ENCODE measurements around the gene RBM15.
A peak's percentile ranks its signal among the peaks of the same experiment; 100 is the strongest.

Gene RBM15

GRCh38 chr1:110383251-110383990 is 44.2 kb downstream of the RBM15 start:
- Histone ChIP-seq H3F3A (ENCODE audit: control insufficient read depth, insufficient read depth) (peaks cover 62% of the 10 kb centered on the region), H3K9me3 (ENCODE audit: control insufficient read depth, insufficient read depth, low read length) (no peaks in the 10 kb centered on the region), H3K79me2 (ENCODE audit: control insufficient read depth, low read length) (peaks cover 14% of the 10 kb centered on the region), H3K9me2 (replicated peaks; ENCODE audit: control insufficient read depth, low read length) (no peaks in the 10 kb centered on the region), H3K36me3 (ENCODE audit: control insufficient read depth, low read length) (peaks cover 61% of the 10 kb centered on the region), H3K4me2 (ENCODE audit: low read length) (peak overlapping the region; percentile 81), H3K4me1 (ENCODE audit: control insufficient read depth, low read length) (peaks cover 98% of the 10 kb centered on the region), H3K4me3 (ENCODE audit: low read length) (peak overlapping the region; percentile 64), H4K20me1 (ENCODE audit: control insufficient read depth, insufficient read depth, low read depth, low read length) (no peaks in the 10 kb centered on the region), H3K27ac (ENCODE audit: low read depth, low read length) (peak overlapping the region; percentile 99), H3K27me3 (ENCODE audit: control insufficient read depth, low read length) (no peaks in the 10 kb centered on the region)
- TF ChIP-seq CTCF (IDR thresholded peaks at IDR 0.05; ENCODE audit: low read depth, low read length, poor library complexity, severe bottlenecking), result no peak
- TF ChIP-seq EZH2phosphoT487 (IDR thresholded peaks at IDR 0.05; ENCODE audit: borderline replicate concordance, low read length), result no peak

GRCh38 chr1:110384581-110385321 is 45.6 kb downstream of the RBM15 start:
- TF ChIP-seq CTCF (IDR thresholded peaks at IDR 0.05; ENCODE audit: low read depth, low read length, poor library complexity, severe bottlenecking) (no peak), EZH2phosphoT487 (IDR thresholded peaks at IDR 0.05; ENCODE audit: borderline replicate concordance, low read length) (no peak)
- peaks cover 98% of the 10 kb centered on the region for H3K4me1 ChIP-seq (ENCODE audit: control insufficient read depth, low read length)
- H3K36me3 ChIP-seq (ENCODE audit: control insufficient read depth, low read length), result peaks cover 51% of the 10 kb centered on the region
- peak overlapping the region; percentile 81 for H3K4me2 ChIP-seq (ENCODE audit: low read length)
- H3K27ac ChIP-seq (ENCODE audit: low read depth, low read length), result peak overlapping the region; percentile 99
- H3K79me2 ChIP-seq (ENCODE audit: control insufficient read depth, low read length), result peaks cover 4% of the 10 kb centered on the region; the same call in 1 of the 2 replicates
- H3K27me3 ChIP-seq (ENCODE audit: control insufficient read depth, low read length), result no peaks in the 10 kb centered on the region
- peaks cover 51% of the 10 kb centered on the region for H3F3A ChIP-seq (ENCODE audit: control insufficient read depth, insufficient read depth)
- H3K9me3 ChIP-seq (ENCODE audit: control insufficient read depth, insufficient read depth, low read length), result no peaks in the 10 kb centered on the region
- H4K20me1 ChIP-seq (ENCODE audit: control insufficient read depth, insufficient read depth, low read depth, low read length), result no peaks in the 10 kb centered on the region
- H3K9me2 ChIP-seq (replicated peaks; ENCODE audit: control insufficient read depth, low read length), result no peaks in the 10 kb centered on the region
- peak overlapping the region; percentile 64 for H3K4me3 ChIP-seq (ENCODE audit: low read length)

- H3K36me3 ChIP-seq (ENCODE audit: control insufficient read depth, low read length), result peaks cover 48% of the 10 kb centered on the region
- H3K79me2 ChIP-seq (ENCODE audit: control insufficient read depth, low read length), result peaks cover 4% of the 10 kb centered on the region; the same call in 1 of the 2 replicates
- no peaks in the 10 kb centered on the region for H3K9me3 ChIP-seq (ENCODE audit: control insufficient read depth, insufficient read depth, low read length)
- H3F3A ChIP-seq (ENCODE audit: control insufficient read depth, insufficient read depth), result peaks cover 48% of the 10 kb centered on the region
- H3K27me3 ChIP-seq (ENCODE audit: control insufficient read depth, low read length), result no peaks in the 10 kb centered on the region
- TF ChIP-seq CTCF (IDR thresholded peaks at IDR 0.05; ENCODE audit: low read depth, low read length, poor library complexity, severe bottlenecking) (no peak), EZH2phosphoT487 (IDR thresholded peaks at IDR 0.05; ENCODE audit: borderline replicate concordance, low read length) (no peak)
- H3K27ac ChIP-seq (ENCODE audit: low read depth, low read length), result peak overlapping the region; percentile 99
- H3K4me3 ChIP-seq (ENCODE audit: low read length), result peak overlapping the region; percentile 64
- H4K20me1 ChIP-seq (ENCODE audit: control insufficient read depth, insufficient read depth, low read depth, low read length), result no peaks in the 10 kb centered on the region
- no peaks in the 10 kb centered on the region for H3K9me2 ChIP-seq (replicated peaks; ENCODE audit: control insufficient read depth, low read length)
- peaks cover 92% of the 10 kb centered on the region for H3K4me1 ChIP-seq (ENCODE audit: control insufficient read depth, low read length)
- peak overlapping the region; percentile 81 for H3K4me2 ChIP-seq (ENCODE audit: low read length)
Observed at GRCh38 chr1:110385369-110385768, 46.2 kb downstream of the RBM15 start.
